Spleen (tissue), 7 donors: ENCODE results near the gene FAM107B.

Source experiments
- POLR2A ChIP-seq, 3 donors: fragments of 450-650 bp; IDR thresholded peaks; one replicate each; pipeline ENCODE4 v1.5.1; 2017; ENCODE audit warnings: antibody characterized with exemption in 3 of 3, mild to moderate bottlenecking in 1 of 3
- POLR2AphosphoS5 ChIP-seq, 3 donors: sonication (generic); formaldehyde crosslinking; IDR thresholded peaks; one replicate each; pipeline ENCODE4 v1.5.1; 2017; ENCODE audit warnings: antibody characterized with exemption in 3 of 3
- TF ChIP-seq, protein P1 (sequence below), 11 experiments: fragments of 200-600 bp in 7 of 11; fragments of 450-650 bp in 4 of 11; sonication (generic) in 4 of 11; IDR thresholded peaks in 8 of 11; conservative IDR thresholded peaks in 3 of 11; 1 replicate in 7 of 11; 2 replicates in 4 of 11; pipeline versions ENCODE4 v1.4.0 to v1.8.0; 2016 to 2021; ENCODE audit warnings: antibody characterized with exemption in 11 of 11, inconsistent platforms in 4 of 11, mild to moderate bottlenecking in 1 of 11
- donor health status: DM: no; HTN: no; CAD: no; lungs with moderate emphysema.
- donor health status: DM: no; HTN: no; CAD: no.
- donor health status: DM: no; HTN: no; CAD: no.

DNA sequence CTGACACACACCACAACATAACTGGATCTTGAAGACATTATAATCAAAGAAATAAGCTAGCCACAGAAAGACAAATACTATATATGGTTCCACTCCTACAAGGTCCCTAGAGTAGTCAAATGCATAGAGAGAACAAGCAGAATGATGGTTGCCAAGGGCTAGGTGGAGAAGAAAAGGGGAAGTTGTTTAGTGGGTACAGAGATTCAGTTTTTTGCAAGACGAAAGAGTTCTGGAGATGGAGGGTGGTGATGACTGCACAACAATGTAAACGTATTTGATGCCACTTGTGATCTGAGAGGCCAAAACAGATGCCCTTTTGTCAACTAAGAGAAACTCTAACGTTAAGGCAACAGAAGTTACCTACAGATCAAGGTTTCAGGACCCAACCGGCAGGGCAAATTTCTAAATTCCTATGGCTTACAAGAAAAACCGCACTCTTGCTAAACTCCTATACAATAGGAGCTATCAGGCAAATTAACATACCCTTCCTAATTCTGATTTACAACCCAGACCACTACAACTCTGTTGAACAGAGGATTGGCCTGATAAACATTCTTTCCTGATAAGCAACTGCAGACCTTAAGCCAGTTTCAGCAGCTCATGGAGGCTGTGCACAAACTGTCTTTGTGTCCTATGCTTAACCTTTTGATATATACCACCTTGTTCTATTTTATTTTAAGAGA lies 69.0 kb downstream of the FAM107B start:
- TF ChIP-seq, protein P1, sequence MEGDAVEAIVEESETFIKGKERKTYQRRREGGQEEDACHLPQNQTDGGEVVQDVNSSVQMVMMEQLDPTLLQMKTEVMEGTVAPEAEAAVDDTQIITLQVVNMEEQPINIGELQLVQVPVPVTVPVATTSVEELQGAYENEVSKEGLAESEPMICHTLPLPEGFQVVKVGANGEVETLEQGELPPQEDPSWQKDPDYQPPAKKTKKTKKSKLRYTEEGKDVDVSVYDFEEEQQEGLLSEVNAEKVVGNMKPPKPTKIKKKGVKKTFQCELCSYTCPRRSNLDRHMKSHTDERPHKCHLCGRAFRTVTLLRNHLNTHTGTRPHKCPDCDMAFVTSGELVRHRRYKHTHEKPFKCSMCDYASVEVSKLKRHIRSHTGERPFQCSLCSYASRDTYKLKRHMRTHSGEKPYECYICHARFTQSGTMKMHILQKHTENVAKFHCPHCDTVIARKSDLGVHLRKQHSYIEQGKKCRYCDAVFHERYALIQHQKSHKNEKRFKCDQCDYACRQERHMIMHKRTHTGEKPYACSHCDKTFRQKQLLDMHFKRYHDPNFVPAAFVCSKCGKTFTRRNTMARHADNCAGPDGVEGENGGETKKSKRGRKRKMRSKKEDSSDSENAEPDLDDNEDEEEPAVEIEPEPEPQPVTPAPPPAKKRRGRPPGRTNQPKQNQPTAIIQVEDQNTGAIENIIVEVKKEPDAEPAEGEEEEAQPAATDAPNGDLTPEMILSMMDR (IDR thresholded peaks at IDR 0.05 in 8 of 11, conservative IDR thresholded peaks at IDR 0.05 in 3 of 11), result no peak
- TF ChIP-seq POLR2AphosphoS5 (IDR thresholded peaks at IDR 0.05), result no peak
- no peak for TF ChIP-seq POLR2A (IDR thresholded peaks at IDR 0.05)
